SK-N-MC (cell line): Measurements from ENCODE around the gene SOX5.

Experiments used
- EZH2 ChIP-seq: fragments of 200-600 bp; sonication (generic); IDR thresholded peaks from one replicate; pipeline ENCODE4 v1.6.1; 2017; ENCODE audit warnings: antibody characterized with exemption
- FOXP2 ChIP-seq: optimal IDR thresholded peaks from 2 replicates; pipeline ENCODE3; 2011; ENCODE audit warnings: mild to moderate bottlenecking, moderate library complexity; ENCODE audit not compliant: insufficient read depth; ENCODE audit errors: extremely low read length, control extremely low read depth
- POLR2AphosphoS5 ChIP-seq: IDR thresholded peaks from 2 replicates; pipeline ENCODE4 v1.6.1; 2012; ENCODE audit warnings: mild to moderate bottlenecking, low read depth, low read length, borderline replicate concordance

GRCh38 chr12:23550753-23551152 lies 398.7 kb downstream of the SOX5 start:
- TF ChIP-seq EZH2 (no peak), POLR2AphosphoS5 (no peak), FOXP2 (no peak)
